ENCODE results near the gene SPAG16. TPM values are rescaled to one million over a fixed set of nuclear protein-coding genes. Genes with fewer than 3 reads are reported as not detected.

Gene SPAG16
- total RNA-seq, 4 donors from 2014 or later: 1.2 to 30.8 (median 16.2) TPM

DNA sequence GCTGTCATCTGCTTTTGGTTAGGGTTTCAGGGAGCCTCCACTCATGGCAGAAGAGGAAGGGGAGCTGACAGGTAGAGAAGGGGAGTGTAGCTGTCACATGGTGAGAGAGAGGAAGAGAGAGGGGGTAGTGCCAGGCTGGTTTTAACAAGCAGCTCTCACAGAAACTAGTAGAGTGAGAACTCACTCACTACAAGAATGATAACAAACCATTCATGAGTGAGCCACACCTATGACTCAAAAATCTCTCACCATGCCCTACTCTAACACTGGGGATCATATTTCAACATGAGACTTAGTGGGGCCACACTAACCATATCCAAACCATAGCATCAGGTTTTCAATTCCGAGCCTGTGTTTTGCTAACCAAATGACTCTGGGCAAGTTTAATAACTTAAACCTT is 851.7 kb downstream of the SPAG16 start:
- intact Hi-C loops (cut with DNase I; ENCODE audit: low total_unique reads): no loop called here
- TF ChIP-seq, protein P1, sequence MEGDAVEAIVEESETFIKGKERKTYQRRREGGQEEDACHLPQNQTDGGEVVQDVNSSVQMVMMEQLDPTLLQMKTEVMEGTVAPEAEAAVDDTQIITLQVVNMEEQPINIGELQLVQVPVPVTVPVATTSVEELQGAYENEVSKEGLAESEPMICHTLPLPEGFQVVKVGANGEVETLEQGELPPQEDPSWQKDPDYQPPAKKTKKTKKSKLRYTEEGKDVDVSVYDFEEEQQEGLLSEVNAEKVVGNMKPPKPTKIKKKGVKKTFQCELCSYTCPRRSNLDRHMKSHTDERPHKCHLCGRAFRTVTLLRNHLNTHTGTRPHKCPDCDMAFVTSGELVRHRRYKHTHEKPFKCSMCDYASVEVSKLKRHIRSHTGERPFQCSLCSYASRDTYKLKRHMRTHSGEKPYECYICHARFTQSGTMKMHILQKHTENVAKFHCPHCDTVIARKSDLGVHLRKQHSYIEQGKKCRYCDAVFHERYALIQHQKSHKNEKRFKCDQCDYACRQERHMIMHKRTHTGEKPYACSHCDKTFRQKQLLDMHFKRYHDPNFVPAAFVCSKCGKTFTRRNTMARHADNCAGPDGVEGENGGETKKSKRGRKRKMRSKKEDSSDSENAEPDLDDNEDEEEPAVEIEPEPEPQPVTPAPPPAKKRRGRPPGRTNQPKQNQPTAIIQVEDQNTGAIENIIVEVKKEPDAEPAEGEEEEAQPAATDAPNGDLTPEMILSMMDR (IDR thresholded peaks at IDR 0.05): no peak
- TF ChIP-seq EP300 (IDR thresholded peaks at IDR 0.05; ENCODE audit: low read depth) (no peak), POLR2AphosphoS5 (IDR thresholded peaks at IDR 0.05) (no peak), POLR2A (IDR thresholded peaks at IDR 0.05) (no peak)

DNA sequence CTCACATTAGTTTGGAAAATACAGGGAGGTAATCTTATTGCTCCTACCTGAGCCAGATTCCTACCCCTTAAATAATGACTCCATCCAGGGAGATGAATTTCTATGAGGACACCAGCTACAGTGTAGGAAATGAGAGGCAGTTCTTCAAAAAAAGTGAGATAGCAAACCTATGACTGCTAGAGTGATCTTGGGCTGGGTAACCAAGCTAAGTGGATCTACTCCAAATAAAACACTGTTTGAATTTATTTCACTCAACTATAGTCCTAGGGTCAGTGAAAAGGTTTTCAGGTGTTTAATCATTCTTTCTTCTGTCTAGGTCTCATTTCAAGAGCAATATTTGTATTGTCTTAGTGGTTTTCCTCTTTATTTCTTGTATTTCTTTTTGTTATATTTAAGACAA is 854.5 kb downstream of the SPAG16 start:
- Histone ChIP-seq H3K4me3 (no peak overlapping the region), H3K27me3 (no peaks in the 10 kb centered on the region)
- DNase-seq: no peak

More for the DNA sequence above, 851.7 kb downstream of the SPAG16 start:
- Histone ChIP-seq H3K27me3 (no peaks in the 10 kb centered on the region), H3K27ac (no peak overlapping the region), H3K36me3 (no peaks in the 10 kb centered on the region), H3K4me3 (no peak overlapping the region), H3K4me1 (no peaks in the 10 kb centered on the region), H3K9me3 (no peaks in the 10 kb centered on the region)
- in situ Hi-C loops (cut with MboI; ENCODE audit: low pct_ligation_motif_present in 1 of 4, low pct_unique_long_range_greater_than_20kb in 1 of 4, low sequenced_read_pairs in 3 of 4): no loop called here
- 60 to 86% methylated on average over 1 of the region's 1 CpG for WGBS, 2 donors (ENCODE audit: low coverage in 1 of 2)
- no peak for DNase-seq

DNA sequence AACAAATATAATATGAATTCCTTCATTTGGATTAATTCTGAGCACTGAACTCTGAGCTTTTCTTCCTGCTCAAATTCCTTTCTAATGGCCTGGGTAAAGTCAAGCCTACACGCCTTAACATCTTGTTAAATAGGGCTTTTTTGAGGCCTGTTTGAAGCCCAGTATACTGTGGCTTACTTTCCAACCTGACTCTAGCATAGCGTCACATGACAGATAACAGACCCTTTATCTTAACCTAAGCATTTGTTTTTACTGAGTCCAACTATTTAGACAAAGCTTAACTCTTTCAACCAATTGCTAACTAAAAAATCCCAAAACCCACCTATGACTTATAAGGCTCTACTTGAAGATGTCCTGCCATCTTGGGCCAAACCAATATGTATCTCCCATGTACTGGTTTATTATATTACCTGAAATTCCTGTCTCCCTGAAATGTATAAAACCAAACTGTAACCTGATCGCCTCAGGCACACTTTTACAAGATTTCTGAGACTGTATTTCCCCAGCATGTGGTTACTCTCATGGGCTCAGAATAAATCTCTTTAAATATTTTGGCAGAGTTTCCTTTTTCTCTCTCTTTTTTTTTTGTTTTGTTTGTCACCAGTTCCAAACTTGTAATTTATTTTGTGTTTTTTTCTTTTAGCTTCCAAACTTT is 855.5 kb downstream of the SPAG16 start:
- intact Hi-C loops (cut with DNase I; ENCODE audit: low total_unique reads) (no loop called here), in situ Hi-C loops (cut with MboI; ENCODE audit: low pct_ligation_motif_present in 1 of 4, low pct_unique_long_range_greater_than_20kb in 1 of 4, low sequenced_read_pairs in 3 of 4) (no loop called here)
- 66 to 68% methylated on average over 3 of the region's 3 CpGs for WGBS, 2 donors (ENCODE audit: low coverage in 1 of 2)
- TF ChIP-seq EP300 (IDR thresholded peaks at IDR 0.05; ENCODE audit: low read depth) (no peak), POLR2A (IDR thresholded peaks at IDR 0.05) (no peak), POLR2AphosphoS5 (IDR thresholded peaks at IDR 0.05) (no peak)
- TF ChIP-seq, protein P1 (IDR thresholded peaks at IDR 0.05): no peak
- Histone ChIP-seq H3K36me3 (no peaks in the 10 kb centered on the region), H3K9me3 (no peaks in the 10 kb centered on the region), H3K4me3 (no peak overlapping the region), H3K4me1 (no peaks in the 10 kb centered on the region), H3K27ac (no peak overlapping the region), H3K27me3 (no peaks in the 10 kb centered on the region)
- no peak for DNase-seq

More for the DNA sequence above, 854.5 kb downstream of the SPAG16 start:
- Histone ChIP-seq H3K9me3 (no peaks in the 10 kb centered on the region), H3K27ac (no peak overlapping the region), H3K4me1 (no peaks in the 10 kb centered on the region), H3K36me3 (no peaks in the 10 kb centered on the region)
- TF ChIP-seq, protein P1 (IDR thresholded peaks at IDR 0.05): no peak
- no peak for TF ChIP-seq POLR2A (IDR thresholded peaks at IDR 0.05)
- no peak for TF ChIP-seq EP300 (IDR thresholded peaks at IDR 0.05; ENCODE audit: low read depth)
- TF ChIP-seq POLR2AphosphoS5 (IDR thresholded peaks at IDR 0.05): no peak
- intact Hi-C loops (cut with DNase I; ENCODE audit: low total_unique reads) (no loop called here), in situ Hi-C loops (cut with MboI; ENCODE audit: low pct_ligation_motif_present in 1 of 4, low pct_unique_long_range_greater_than_20kb in 1 of 4, low sequenced_read_pairs in 3 of 4) (no loop called here)

DNA sequence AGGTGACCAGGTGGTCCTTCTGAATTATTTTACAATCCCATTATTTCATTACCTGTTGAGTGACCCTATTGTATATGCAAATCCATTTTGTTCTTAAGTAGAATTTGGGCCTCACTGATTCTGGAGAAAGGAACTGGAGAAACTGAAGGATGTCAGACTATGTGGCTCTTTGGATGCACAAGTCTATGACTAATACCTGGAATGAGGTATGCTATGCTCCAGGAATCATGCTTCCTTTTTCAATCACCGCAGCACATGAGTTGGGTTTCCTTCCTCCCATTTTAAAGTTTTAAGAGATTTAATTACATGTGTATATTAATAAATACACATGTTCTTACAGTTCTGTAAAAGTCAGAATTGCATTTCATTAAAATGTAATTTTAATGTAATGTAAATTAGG is 872.7 kb downstream of the SPAG16 start:
- 73 to 86% methylated on average over 1 of the region's 1 CpG for WGBS, 2 donors (ENCODE audit: low coverage in 1 of 2)
- Histone ChIP-seq H3K27me3 (no peaks in the 10 kb centered on the region), H3K9me3 (no peaks in the 10 kb centered on the region), H3K27ac (no peak overlapping the region), H3K36me3 (no peaks in the 10 kb centered on the region), H3K4me1 (no peaks in the 10 kb centered on the region), H3K4me3 (no peak overlapping the region)
- in situ Hi-C loops (cut with MboI; ENCODE audit: low pct_ligation_motif_present in 1 of 4, low pct_unique_long_range_greater_than_20kb in 1 of 4, low sequenced_read_pairs in 3 of 4) (no loop called here), intact Hi-C loops (cut with DNase I; ENCODE audit: low total_unique reads) (no loop called here)
- DNase-seq: no peak
- TF ChIP-seq, protein P1 (IDR thresholded peaks at IDR 0.05): no peak
- TF ChIP-seq EP300 (IDR thresholded peaks at IDR 0.05; ENCODE audit: low read depth) (no peak), POLR2AphosphoS5 (IDR thresholded peaks at IDR 0.05) (no peak), POLR2A (IDR thresholded peaks at IDR 0.05) (no peak)

Measured in transverse colon (tissue), 4 donors.